NCI-H82 treated with DMSO at 0.1 percent for 48 hours (cell line): Measurements from ENCODE around the gene PRKAG2.

ENCODE experiments used
- DNase-seq: peaks from one replicate; lab custom pipeline; 2025; ENCODE audit not compliant: unreplicated experiment; lab: John Stamatoyannopoulos, UW

Gene PRKAG2

GRCh38 chr7:151699928-151700319 lies 177.0 kb downstream of the PRKAG2 start:
- DNase-seq, result no peak

GRCh38 chr7:151699147-151699927 lies 177.6 kb downstream of the PRKAG2 start:
- no peak for DNase-seq

GRCh38 chr7:151697942-151698341 lies 179.0 kb downstream of the PRKAG2 start:
- no peak for DNase-seq

DNA sequence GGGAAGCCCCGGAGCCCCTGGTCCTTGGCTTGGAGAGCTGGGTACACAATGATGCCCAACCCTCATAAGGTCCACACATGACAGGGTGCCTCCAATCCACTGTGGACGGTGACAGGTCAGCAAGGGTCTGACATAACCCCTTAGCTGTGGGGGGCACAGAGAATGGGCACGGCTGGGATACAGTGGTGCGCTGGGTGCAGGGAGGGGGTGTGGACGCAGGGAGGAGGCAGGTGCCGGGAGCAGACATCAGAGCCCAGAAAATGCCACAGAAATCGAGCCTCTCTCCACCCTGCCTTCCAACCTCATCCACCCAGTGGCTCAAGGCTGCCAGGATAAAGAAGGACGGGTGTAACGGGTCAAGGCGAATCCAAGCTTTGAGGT lies 179.4 kb downstream of the PRKAG2 start:
- no peak for DNase-seq

GRCh38 chr7:151696721-151697514 lies 180.0 kb downstream of the PRKAG2 start:
- no peak for DNase-seq

- DNase-seq, result no peak
These were observed 180.9 kb downstream of the PRKAG2 start for GRCh38 chr7:151695951-151696541.

DNA sequence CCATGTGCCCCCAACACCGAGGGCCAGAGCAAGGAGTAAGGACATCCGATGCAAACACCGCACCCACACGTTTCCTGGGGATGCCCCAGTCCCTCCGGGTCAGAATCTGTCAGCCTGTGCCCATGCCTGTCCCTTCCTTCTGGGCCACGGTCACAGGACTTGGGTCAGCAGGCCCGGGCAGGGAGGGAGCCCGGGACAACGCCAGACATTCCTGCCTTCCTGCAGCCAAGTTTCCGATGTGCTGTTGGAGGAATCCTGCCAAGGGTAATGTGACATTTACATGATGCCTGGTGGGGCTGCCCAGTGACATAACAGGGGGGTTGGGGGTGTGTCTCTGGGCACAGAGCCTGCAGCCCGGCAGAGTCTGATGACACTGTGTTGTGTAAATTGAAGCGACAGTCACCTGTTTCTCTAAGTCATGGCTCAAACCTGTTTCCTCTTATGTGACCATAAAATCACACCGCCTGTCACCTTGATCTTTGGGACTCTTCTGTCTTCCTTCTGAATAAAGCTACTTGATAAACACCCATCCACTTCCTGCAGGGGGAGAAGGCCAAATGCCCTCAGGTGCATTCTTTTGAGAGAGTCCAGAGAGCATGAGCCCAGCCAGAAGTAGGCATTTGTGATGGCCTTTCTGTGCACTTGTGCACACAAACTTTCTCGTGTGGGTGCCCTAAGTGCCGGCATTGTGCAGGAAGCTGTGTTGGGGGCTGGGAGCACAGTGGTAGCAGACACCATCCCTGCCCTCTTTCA lies 181.9 kb downstream of the PRKAG2 start:
- no peak for DNase-seq

DNA sequence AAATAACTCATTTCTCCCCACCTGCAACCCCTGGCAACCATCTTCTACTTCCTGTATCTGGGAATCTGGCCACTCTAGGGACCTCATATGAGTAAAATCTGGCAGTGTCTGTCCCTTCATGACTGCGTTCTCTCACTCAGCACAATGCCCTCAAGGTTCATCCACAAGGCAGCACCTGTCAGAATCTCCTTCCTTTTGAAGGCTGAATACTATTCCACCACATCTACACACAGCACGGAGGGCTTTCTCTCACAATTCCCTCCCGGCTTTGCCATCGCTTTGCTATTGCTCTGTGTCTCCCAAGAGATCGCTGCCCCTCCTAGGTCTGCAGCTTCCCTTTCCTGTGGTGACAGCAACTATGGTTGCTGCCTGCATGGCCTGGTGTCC lies 182.5 kb downstream of the PRKAG2 start:
- no peak for DNase-seq

- no peak for DNase-seq
These were observed 183.8 kb downstream of the PRKAG2 start for GRCh38 chr7:151693140-151693539.

GRCh38 chr7:151692721-151693120 lies 184.2 kb downstream of the PRKAG2 start:
- no peak for DNase-seq

DNA sequence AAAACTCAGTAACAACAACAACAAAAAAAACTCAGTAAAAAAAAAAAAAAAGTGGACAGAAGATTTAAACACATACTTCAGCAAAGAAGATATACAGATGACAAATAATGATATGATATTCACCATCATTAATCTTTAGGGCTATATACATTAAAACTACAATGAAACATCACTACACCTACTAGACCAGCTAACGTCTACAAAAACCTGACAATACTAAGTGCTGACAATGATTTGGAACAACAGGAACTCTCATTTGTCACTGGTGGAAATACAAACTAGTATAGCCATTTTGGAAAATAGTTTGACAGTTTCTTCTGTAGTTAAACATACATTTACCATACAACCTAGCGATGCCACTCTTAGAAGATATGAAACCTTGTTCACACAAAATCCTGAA lies 185.5 kb downstream of the PRKAG2 start:
- DNase-seq, result no peak

- DNase-seq, result no peak
These were observed 186.3 kb downstream of the PRKAG2 start for GRCh38 chr7:151690606-151691005.

DNA sequence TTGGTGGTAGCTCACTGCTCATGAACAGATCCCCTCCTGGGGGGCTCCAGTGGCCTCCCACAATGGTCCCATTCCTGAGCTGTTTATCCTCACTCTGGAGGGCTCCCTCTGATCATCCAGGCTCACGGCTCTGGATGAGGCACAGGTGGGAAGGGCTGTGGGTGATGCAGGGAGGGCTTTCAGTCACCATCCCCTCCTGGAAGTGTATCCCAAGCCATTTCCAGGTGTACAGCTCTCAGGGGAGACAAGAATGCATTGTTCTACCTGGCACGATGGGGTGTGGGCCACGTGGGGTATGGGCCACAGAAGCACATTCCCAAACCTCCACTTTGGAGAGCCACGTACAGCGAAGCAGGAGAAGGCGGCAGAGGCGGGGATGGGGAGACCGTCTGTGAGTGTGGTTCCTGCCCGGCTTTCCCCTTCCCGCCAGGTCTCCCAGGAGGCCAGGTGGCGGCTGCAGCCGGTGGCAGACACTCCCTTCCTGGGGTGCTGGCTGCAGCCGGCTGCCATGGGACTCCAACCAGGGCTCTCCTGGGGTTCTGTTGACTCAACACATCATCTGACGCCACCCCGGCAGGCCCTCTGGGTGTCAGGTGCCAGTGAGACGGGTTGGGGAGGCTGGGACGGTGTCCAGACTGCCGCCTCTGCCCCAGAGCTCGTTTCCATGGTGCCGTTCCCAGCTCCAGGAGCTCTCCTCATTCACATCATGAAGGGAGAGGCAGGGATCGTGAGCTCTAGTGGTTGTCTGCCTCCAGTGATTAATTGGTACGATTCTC lies 187.5 kb downstream of the PRKAG2 start:
- DNase-seq, result no peak

DNA sequence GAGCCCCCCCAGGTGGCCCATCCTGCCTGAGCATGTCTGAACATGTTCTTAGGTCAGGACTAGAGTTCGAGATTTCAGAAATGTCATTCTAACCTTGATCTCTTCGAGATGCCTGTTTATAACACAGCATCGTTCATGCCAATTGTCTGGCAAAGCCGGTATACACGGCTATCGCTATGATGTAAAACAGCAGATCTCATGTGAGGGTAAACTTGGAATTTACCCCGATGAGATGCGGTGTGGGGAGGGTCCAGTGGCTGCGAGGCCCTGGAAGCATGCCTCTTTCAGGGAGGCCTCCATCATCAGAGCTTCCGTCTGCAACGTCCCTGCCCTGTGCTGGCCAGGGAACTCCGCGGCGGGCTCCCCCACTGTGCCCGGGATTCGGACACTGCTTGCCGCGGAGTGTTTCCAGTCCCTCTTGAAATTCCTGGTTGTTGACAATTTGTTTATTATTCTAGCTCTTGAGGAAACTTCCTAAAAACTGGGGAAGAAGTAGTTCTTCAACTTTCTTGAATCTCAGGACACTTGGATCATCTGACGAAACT lies 188.6 kb downstream of the PRKAG2 start:
- no peak for DNase-seq

DNA sequence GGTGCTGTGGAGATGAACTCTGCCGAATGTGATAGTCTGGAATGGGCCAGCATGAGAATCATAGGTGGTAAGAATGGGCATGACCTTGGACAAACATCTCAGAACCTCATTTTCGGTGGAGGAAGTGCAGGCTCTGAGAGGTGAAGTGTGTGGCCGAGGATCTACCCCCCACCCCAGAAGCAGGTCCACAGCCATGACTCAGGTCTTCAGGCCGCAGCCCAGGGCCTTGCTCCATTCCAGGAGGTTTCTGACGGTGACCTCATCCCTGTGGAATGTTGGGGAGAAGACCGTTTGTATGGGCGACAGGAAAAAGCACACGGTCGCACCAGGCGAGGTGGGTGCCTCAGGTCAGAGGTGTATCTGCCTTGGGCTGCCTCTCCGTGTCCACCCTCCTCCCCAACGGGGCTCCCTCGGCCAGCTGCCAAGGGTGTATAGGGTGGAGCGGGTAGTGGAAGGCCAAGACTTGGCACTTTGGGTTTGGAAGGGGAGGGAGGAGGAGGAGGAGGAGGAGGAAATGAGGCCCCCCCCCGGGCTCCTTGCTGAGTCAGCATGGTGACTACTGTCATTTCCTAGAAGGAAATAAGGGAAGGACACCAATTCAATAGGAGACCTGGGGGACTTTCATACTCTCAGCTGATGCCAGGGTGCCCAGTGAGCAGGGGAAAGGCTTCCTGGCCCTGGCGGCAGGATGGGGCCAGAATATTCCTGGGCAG lies 189.2 kb downstream of the PRKAG2 start:
- no peak for DNase-seq

- DNase-seq, result no peak
These were observed 190.1 kb downstream of the PRKAG2 start for GRCh38 chr7:151686826-151687225.

DNA sequence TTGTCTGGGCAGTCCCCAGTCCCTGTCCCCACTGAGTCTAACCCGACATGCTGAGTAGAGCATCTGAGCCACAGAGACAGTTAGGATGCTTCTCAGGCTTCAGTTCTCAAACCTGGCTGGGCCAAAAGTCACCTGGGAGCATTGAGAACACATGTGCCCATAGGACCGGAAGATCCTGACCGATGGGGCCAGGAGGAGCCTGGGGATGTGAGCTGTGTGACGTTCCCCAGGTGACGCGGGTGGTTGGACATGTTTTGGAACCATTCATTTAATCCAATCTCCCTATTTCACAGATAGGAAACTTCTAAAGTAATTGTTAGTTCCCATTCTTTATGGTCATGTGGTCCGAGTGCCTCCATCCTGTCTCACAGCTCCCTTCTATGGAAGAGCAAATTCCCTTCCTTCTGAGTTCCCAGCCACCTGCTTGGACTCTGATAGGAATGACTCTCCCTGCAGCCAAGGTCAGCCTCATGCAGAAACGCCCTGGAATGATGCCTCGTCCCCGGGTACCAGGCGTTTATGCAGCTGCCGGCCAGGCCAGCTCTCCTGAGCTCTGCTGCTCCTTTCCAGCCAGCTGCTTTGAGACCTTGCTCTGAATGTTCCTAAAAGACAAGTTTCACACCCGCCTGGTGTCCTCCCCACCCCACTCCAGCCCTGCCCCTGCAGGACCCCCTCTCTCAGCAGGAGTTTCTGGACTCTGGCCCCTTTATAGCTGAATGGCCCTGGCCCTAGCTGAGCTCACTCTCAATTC lies 190.7 kb downstream of the PRKAG2 start:
- no peak for DNase-seq

DNA sequence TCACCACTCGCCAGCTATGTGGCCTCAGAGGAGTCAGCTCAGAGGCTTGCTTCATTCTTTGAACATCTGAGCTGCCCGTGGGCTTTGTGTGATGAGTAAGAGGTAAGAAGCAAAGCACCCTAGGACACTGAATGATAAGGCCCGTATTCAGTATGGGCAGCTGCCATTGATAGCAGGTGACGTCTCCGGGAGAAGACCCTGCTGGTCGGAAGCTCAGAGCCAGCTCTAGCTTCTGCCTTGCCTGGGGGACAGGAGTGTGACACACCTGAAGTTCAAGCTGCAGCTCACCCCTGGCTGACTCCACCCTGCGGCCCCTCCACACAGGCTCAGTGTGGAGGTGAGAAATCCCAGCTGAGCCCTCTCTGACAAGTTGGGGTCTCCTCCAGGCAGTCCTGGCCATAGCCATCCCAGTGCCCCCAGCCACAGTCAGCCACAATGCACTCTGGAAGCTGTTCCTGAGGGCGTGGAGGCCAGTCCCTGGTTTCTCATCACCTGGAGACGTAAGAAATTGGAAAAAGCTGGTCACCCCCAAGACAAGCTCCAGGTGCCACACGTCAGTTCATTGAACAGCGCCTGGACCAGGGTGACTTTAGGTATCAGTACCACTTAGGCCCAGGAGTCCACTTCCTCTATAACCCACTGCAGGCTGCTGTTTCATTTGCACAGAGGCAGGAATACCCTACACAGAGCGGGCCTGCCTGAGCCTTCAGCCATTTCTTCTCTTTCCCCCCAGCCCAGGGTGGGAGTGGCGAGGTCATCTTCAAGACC lies 192.3 kb downstream of the PRKAG2 start:
- no peak for DNase-seq
